GM12865 (cell line): ENCODE measurements around the gene TMEM63A.
"Not testable (repeated sequence)": the region's sequence is repeated elsewhere in the genome, so short reads cannot be mapped to it uniquely, and the experiment has no call there.

Experiments used
- DNase-seq: peaks from one replicate; pipeline ENCODE4 v3.0.0; 2010; ENCODE audit warnings: low read depth
- H3K4me3 ChIP-seq: 2 replicates; pipeline ENCODE4 v1.5.1; 2011; ENCODE audit warnings: mild to moderate bottlenecking, low read depth, low read length, control low read depth
- TF ChIP-seq, protein P1 (sequence below): IDR thresholded peaks from 2 replicates; pipeline ENCODE4 v1.5.1; 2011; ENCODE audit warnings: low read length, control low read depth, low read depth, inconsistent platforms; ENCODE audit not compliant: insufficient read depth; ENCODE audit errors: missing control alignments

TMEM63A gene

DNA sequence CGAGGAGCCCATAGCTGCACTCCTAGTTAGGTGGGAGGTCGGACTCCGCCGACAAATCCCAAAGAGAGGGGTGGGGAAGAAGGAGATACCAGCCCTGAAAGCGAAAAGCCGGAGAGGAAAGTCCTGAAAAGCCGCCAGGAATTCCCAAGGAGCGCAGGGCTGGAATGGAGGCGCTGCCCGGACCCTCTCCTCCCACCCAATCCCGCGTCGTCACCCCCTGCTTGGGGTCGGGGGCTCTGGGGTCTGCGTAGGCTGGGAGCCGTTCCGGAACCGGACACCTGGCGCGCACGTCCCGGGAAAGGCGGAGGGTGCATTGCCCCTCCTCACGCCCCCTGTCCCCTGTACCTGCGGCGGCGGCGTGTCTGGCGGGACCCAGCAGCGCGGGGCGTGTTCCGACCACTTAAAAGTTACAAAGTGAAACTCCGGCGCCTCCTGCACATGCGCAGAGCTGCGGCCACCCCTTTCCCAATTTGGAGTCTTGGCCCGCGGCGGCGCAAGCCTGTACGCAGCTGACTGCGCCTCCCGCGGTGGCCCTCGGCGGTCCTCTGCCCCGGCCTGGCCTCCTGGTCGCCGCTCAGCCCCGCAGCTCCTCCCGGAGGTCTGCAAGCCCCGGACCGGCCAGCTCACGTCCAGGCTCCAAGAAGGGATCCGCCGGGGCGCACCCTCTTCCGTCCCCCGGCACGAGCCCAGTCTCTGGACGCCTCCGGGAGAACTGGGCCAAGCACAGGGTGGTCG is at the start of gene TMEM63A:
TMEM63A (minus strand) TSS at position 422 of the 735 bp plus-strand sequence. CDS start 4,800 bp downstream, outside the sequence.
- TF ChIP-seq, protein P1, sequence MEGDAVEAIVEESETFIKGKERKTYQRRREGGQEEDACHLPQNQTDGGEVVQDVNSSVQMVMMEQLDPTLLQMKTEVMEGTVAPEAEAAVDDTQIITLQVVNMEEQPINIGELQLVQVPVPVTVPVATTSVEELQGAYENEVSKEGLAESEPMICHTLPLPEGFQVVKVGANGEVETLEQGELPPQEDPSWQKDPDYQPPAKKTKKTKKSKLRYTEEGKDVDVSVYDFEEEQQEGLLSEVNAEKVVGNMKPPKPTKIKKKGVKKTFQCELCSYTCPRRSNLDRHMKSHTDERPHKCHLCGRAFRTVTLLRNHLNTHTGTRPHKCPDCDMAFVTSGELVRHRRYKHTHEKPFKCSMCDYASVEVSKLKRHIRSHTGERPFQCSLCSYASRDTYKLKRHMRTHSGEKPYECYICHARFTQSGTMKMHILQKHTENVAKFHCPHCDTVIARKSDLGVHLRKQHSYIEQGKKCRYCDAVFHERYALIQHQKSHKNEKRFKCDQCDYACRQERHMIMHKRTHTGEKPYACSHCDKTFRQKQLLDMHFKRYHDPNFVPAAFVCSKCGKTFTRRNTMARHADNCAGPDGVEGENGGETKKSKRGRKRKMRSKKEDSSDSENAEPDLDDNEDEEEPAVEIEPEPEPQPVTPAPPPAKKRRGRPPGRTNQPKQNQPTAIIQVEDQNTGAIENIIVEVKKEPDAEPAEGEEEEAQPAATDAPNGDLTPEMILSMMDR: peak; percentile 40
- H3K4me3 ChIP-seq: peak within 1 kb of the TSS; percentile 82
- DNase-seq: peak; percentile 92

DNA sequence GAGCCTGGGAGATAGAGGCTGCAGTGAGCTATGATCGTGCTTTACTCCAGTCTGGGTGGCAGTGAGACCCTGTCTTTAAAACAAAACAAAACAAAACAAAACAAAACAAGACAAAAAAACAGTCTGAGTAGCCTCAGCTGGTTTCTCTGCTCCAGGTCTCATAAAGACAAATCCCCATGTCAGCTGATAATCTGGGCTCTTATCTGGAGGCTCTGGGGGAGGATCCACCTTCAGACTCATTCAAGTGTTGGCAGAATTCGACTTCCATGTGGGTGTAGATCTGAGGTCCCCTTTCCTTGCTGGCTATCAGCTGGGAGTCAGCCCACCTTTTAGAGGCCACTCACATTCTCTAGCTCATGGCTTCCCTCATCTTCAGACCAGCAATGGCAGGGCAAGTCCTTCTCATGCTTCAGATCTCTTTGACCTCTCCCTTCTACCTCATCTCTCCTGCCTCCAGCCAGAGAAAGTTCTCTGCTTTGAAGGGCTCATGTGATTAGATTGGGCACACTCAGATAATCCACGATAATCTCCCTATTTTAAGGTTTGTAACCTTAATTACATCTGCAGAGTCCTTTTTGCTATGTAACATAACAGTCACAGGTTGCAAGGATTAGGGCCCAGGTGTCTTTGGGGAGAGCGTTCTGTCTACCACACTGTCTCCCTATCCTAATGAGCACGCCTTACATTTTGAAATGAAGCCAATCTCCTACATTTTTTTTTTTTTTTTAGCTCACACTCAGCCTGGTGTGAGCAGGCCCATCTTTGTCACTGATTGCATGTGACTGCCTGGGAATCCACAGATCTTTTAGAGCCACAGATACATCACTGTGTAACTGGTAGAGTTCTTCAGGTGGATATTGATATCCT is 49.3 kb upstream of the TMEM63A start:
- H3K4me3 ChIP-seq: no peak overlapping the region
- TF ChIP-seq, protein P1: no peak
- no peak for DNase-seq

DNA sequence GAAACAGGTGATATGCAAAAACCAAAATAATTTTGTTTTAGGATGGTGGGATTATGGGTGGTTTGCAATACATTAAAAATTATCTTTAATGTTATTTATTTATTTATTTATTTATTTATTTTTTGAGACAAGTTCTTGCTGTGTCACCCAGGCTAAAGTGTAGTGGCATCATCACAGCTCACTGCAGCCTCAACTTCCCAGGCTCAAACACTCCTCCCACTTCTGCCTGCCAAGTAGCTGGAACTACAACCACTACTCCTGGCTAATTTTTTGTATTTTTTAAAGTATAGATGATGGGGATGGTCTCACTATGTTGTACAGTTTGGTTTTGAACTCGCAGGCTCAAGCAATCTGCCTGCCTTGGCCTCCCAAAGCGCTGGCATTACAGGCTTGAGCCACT is 48.4 kb upstream of the TMEM63A start:
- no peak for DNase-seq
- TF ChIP-seq, protein P1: no peak
- no peak overlapping the region for H3K4me3 ChIP-seq

DNA sequence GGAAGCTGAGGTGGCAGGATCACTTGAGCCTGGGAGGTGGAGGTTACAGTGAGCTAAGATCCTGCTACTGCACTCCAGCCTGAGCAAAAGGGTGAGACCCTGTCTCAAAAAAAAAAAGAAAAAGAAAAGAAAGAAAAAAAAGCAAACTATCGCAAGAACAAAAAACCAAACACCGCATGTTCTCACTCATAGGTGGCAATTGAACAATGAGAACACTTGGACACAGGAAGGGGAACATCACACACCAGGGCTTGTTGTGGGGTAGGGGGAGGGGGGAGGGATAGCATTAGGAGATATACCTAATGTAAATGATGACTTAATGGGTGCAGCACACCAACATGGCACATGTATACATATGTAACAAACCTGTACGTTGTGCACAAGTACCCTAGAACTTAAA is 47.3 kb upstream of the TMEM63A start:
- not testable (repeated sequence) for H3K4me3 ChIP-seq, DNase-seq

DNA sequence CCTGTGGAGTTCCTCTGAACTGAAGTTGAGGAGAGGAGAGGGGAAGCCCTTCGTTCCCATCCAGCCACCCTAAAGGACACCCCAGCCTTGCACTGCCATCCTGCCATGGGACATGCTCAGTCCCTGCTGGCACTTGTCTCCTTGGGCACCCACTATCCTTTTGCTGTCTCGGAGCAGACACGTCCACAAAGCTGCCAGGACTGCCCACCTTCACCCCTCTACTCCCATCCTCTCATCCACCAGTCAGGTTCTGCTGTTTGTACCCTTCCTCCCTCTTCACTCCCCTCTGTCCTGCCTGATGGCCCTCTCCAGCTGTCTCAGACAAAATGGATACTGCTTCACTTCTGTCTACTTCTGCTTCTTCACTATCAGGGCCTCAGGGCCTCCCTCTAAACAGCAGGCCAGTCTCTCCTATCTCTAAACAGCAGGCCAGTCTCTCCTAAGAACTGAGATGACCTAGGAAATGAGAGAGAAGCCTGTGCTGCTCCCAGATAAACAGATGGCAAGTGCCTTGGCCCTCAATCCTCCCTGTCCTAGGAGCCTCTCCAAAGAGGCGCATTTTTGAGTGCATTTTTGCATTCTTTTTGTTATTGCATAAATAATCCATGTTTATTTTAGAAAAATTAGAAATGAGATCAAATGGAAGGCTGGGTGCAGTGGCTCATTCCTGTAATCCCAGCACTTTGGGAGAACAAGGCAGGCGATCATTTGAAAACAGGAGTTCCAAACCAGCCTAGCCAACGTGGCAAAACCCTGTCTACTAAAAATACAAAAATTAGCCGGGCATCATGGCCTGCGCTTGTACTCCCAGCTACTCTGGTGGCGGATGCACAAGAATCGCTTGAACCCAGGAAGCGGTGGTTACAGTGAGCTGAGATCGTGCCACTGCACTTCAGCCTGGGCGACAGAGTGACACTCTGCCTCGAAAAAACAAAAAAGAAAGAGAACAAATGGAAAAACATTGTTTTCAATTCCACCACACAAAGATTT is 46.3 kb upstream of the TMEM63A start:
- H3K4me3 ChIP-seq: no peak overlapping the region
- DNase-seq: no peak
- TF ChIP-seq, protein P1: no peak

DNA sequence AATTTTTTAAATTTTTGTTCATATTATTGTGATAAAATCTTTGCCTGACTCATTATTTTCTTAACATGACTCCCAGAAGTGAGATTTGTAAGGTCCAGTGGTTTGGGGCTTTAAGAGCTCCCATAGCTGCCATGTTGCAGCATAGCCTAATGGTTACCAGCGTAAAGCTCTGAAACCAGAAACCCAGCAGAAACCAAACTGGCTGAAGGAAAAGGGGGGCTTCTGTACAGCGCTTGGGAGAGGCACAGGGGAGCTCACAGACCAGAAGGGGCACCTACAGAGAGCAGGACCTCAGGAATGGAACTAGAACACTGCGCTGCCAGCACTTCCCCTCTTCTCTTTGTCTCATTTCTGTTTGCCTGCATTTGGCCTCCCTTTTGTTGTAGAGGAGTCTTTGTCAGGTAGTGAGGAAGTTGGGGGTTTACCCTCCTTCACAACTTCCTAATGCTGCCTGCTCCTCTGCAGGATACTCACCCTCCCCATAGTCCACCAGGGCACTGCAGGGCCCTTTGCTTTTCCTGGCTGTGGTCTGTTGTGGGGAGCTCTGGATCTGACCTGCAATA is 44.5 kb upstream of the TMEM63A start:
- DNase-seq: no peak
- H3K4me3 ChIP-seq: no peak overlapping the region
- TF ChIP-seq, protein P1: no peak
